HG03045 (cell line): ENCODE measurements around the gene WAS.
"Not testable (repeated sequence)": the region's sequence is repeated elsewhere in the genome, so short reads cannot be mapped to it uniquely, and the experiment has no call there.

ENCODE experiments used
- ATAC-seq: cut with Tn5 transposase; IDR thresholded peaks from one replicate; pipeline ENCODE4 v1.9.1; 2021; ENCODE audit warnings: mild to moderate bottlenecking, moderate library complexity; ENCODE audit not compliant: unreplicated experiment

WAS gene

DNA sequence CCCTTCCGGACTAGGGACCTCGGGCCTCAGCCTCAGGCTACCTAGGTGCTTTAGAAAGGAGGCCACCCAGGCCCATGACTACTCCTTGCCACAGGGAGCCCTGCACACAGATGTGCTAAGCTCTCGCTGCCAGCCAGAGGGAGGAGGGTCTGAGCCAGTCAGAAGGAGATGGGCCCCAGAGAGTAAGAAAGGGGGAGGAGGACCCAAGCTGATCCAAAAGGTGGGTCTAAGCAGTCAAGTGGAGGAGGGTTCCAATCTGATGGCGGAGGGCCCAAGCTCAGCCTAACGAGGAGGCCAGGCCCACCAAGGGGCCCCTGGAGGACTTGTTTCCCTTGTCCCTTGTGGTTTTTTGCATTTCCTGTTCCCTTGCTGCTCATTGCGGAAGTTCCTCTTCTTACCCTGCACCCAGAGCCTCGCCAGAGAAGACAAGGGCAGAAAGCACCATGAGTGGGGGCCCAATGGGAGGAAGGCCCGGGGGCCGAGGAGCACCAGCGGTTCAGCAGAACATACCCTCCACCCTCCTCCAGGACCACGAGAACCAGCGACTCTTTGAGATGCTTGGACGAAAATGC, at the start of gene WAS:
Gene WAS, plus strand, starts transcription at position 389 of the 572 bp plus-strand sequence. Its CDS starts 55 bp downstream, at position 444.
- ATAC-seq, result no peak

DNA sequence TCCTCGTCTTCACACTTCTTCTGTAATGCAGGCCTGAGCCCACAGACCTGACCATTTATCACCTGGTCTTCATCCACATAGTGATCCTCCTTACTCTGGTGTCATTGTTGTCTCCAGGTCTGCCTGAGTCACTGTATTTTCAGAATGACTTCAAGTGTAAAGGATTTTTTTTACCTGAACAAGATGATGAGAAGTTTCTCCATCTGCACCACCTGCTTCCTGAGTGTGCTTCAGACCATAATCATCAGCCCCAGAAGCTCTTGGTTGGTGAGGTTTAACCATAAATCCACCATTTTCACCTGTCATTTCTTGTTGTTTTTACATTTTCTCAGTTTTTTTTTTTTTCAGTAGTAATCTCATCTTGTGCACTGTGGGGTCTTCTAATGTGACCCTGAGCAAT, 47.3 kb upstream of the WAS start:
- ATAC-seq, result no peak

DNA sequence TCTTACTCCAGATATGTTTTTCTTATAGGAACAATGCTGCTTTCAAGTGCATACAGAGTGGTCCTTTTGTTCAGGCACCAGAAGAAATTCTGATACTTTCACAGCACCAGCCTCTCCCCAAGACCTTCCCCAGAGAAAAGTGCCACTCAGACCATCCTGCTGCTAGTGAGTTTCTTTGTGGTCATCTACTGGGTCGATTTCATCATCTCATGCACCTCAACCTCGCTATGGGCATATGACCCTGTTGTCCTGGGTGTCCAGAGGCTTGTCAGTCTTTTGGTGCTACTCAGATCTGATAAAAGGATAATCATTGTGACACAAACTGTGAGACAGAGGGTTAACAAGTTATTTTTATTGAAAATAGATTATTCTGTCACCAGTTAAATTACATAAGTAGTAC, 46.8 kb upstream of the WAS start:
- ATAC-seq, result no peak

GRCh38 chrX:48645669-48646068, 37.9 kb upstream of the WAS start:
- no peak for ATAC-seq

- ATAC-seq, result no peak
Observed at GRCh38 chrX:48648336-48648751, 35.3 kb upstream of the WAS start.

GRCh38 chrX:48649102-48649501, 34.5 kb upstream of the WAS start:
- no peak for ATAC-seq

DNA sequence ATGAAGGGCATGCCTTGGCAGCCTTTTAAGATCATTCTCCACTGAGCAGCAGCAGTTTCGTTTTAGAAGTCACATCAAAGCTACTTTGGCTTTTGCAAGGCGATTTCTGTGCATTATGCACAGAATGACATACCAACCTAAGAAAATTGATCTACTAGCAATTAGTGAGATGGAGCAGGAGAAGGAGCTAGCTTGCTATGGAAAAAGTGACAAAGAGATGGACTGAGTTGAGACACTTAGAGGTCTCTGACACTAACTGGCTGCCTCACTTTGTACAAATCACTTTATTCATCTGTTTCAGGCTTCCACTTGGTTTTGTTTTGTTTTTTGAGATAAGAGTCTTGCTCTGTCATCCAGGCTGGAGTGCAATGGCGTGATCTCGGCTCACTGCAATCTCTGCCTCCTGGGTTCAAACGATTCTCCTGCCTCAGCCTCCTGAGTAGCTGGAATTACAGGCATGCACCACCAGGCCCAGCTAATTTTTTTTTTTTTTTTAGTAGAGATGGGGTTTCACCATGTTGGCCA, 31.5 kb upstream of the WAS start:
- ATAC-seq, result not testable (repeated sequence)

DNA sequence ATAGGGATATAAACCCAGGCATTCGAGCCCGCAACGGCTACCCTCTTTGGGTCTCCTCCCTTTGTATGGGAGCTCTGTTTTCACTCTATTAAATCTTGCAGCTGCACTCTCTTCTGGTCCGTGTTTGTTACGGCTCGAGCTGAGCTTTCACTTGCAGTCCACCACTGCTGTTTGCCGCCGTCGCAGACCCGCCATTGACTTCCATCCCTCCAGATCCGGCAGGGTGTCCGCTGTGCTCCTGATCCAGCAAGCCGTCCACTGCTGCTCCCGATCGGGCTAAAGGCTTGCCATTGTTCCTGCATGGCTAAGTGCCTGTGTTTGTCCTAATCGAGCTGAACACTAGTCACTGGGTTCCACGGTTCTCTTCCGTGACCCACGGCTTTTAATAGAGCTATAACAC, 28.9 kb upstream of the WAS start:
- not testable (repeated sequence) for ATAC-seq

DNA sequence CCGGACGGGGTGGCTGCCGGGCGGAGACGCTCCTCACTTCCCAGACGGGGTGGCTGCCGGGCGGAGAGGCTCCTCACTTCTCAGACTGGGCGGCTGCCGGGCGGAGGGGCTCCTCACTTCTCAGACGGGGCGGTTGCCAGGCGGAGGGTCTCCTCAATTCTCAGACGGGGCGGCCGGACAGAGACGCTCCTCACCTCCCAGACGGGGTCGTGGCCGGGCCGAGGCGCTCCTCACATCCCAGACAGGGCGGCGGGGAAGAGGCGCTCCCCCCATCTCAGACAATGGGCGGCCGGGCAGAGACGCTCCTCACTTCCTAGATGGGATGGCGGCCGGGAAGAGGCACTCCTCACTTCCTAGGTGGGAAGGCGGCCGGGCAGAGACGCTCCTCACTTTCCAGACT, 23.9 kb upstream of the WAS start:
- not testable (repeated sequence) for ATAC-seq

DNA sequence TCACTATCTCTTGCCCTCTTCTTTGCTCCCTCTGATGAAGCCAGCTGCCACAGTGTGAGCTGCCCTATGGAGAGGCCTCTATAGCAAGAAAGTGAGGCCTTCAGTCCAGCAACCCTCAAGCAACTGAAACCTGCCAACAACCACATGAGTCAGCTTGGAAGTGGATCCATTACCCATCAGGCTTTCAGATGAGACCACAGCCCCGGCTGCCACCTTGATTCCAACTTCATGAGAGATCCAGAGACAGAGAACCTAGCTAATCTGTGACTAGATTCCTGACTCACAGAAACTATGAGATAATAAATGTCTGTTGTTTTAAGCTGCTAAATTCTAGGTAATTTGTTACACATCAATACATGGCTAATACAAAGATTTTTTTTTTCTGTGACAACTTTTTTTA, 20.4 kb upstream of the WAS start:
- no peak for ATAC-seq

- no peak for ATAC-seq
Observed at GRCh38 chrX:48664156-48664555, 19.4 kb upstream of the WAS start.

- no peak for ATAC-seq
Observed at GRCh38 chrX:48665991-48666390, 17.6 kb upstream of the WAS start.

DNA sequence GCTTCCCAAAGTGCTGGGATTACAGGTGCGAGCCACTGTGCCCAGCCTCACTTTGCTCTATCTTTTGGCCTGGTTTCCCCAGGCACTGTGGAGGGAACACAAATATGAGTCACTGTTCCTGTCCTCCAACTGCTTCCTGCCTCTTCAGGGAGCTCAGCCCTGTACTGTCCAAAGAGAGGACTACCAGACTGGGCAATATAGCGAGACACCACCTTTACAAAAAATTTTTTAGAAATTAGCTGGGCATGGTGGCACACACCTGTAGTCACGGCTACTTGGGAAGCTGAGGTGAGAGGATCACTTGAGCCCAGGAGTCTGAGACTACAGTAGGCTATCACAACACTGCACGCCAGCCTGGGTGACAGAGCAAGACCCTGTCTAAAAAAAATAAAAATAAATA, 16.9 kb upstream of the WAS start:
- ATAC-seq, result no peak

- no peak for ATAC-seq
Observed at GRCh38 chrX:48667509-48667908, 16.1 kb upstream of the WAS start.

GRCh38 chrX:48668187-48668586, 15.4 kb upstream of the WAS start:
- ATAC-seq, result not testable (repeated sequence)

- ATAC-seq, result peak; percentile 96
Observed at GRCh38 chrX:48676106-48676892, 7.3 kb upstream of the WAS start.

- ATAC-seq, result peak; percentile 15
Observed at GRCh38 chrX:48676893-48677270, 6.7 kb upstream of the WAS start.

DNA sequence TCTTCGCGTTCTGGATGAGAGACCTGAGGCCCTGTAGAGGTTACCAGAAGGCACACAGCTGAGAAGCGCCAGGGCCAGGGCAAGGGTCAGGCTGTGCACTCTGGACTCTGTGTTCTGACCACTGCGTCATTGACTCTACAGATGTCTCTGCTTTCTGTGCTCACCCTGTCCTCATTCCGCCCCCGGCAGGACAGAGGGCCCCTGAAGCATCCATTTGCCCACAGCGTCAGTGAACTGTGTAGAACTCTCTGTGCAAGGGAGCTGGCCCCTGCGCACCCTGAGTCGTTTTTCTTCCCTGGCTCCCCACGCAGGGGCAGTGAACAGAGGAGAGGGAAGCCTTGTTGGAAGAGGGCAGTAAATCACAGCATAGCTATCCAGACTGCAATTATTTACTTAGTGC, 6.1 kb upstream of the WAS start:
- no peak for ATAC-seq

- not testable (repeated sequence) for ATAC-seq
Observed at GRCh38 chrX:48680467-48680866, 3.1 kb upstream of the WAS start.

DNA sequence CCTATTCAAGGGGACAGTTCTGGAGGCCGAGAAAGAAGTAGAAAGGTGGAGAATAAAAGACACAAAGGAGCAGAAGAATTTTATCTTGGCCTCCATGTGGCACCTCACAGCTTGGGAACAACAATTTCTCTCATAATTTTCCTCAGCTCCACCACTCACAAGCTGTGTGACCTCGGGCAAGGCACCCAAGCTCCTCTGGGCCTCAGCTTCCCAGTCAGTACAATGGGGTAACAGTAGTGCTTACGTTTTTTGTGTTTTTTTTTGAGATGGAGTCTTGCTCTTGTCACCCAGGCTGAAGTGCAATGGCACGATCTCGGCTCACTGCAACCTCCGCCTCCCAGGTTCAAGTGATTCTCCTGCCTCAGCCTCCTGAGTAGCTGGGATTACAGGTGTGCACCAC, 2.7 kb upstream of the WAS start:
- ATAC-seq, result not testable (repeated sequence)

- no peak for ATAC-seq
Observed at GRCh38 chrX:48681539-48682183, 1.9 kb upstream of the WAS start.

GRCh38 chrX:48682795-48683194, 804 bp upstream of the WAS start:
- ATAC-seq, result not testable (repeated sequence)
